Measurements from ENCODE around the gene AAK1. TPM values are rescaled to one million over a fixed set of nuclear protein-coding genes. Genes with fewer than 3 reads are reported as not detected.

Gene AAK1
- total RNA-seq, 1 donor from 2014 or later: 48.6 TPM

DNA sequence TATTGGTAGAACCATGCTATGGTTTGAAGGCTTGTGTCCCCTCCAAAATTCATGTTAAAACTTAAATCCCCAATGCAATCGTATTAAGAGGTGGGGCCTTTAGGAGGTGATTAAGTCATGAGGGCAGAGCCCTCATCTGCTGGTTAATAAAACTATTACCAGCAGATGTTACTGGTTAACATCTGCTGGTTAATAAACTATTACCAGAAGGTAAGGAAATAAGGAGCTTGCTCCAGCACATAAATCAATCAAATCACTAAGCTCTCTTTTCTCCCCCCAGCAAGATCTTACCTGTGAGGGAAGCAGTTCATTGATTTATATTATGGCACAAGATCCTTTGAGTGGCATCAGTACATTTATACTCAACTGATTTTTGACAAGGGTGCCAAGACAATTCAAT is 96.9 kb downstream of the AAK1 start:
- Histone ChIP-seq H3K4me1 (no peaks in the 10 kb centered on the region), H3K4me3 (no peak overlapping the region)
- intact Hi-C loops (cut with DNase I): no loop called here

GRCh38 chr2:69545477-69545932 is 98.0 kb downstream of the AAK1 start:
- H3K36me3 ChIP-seq: peaks cover 0 to 19% of the 10 kb centered on the region in 2 donors
- DNase-seq (ENCODE audit: extremely low spot score in 2 of 2): no peak
- H3K4me1 ChIP-seq: no peaks in the 10 kb centered on the region
- no peak overlapping the region for H3K27ac ChIP-seq
- no peaks in the 10 kb centered on the region for H3K27me3 ChIP-seq
- no peaks in the 10 kb centered on the region for H3K9me3 ChIP-seq
- TF ChIP-seq POLR2A (IDR thresholded peaks at IDR 0.05) (no peak), POLR2AphosphoS5 (IDR thresholded peaks at IDR 0.05; ENCODE audit: insufficient read depth in 1 of 2, low read depth in 1 of 2) (no peak), CTCF (IDR thresholded peaks at IDR 0.05) (no peak)
- H3K4me3 ChIP-seq: no peak overlapping the region
- intact Hi-C loops (cut with DNase I): no loop called here

More for the DNA sequence above, 96.9 kb downstream of the AAK1 start:
- DNase-seq (ENCODE audit: extremely low spot score in 2 of 2): no peak
- Histone ChIP-seq H3K27me3 (no peaks in the 10 kb centered on the region), H3K36me3 (peaks cover 0 to 10% of the 10 kb centered on the region in 2 donors), H3K9me3 (no peaks in the 10 kb centered on the region), H3K27ac (no peak overlapping the region)
- TF ChIP-seq POLR2AphosphoS5 (IDR thresholded peaks at IDR 0.05; ENCODE audit: insufficient read depth in 1 of 2, low read depth in 1 of 2): no peak
- TF ChIP-seq CTCF (IDR thresholded peaks at IDR 0.05): no peak
- TF ChIP-seq POLR2A (IDR thresholded peaks at IDR 0.05): no peak

DNA sequence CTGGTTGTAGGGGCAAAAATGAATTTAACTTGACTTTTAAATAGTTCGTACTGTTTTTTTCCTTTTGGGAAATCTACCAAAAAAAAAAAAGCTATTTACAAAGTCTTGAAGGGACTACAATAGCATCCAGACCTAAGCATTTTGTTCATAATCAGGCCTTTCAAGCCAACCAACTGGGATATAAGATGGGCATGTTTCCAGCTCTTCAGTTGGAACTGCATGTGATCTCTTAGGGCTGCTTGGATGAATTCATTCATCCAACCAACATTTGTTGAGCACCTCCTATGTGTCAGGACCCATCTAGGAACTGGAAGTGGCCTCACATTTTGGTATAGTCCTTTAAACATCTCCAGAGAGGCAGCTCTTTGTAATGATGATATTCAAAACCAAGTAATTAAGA is 98.6 kb downstream of the AAK1 start:
- no peaks in the 10 kb centered on the region for H3K9me3 ChIP-seq
- no peak overlapping the region for H3K4me3 ChIP-seq
- H3K27ac ChIP-seq: no peak overlapping the region
- no peak for DNase-seq (ENCODE audit: extremely low spot score in 2 of 2)
- intact Hi-C loops (cut with DNase I): no loop called here
- no peaks in the 10 kb centered on the region for H3K27me3 ChIP-seq
- H3K36me3 ChIP-seq: peaks cover 0 to 21% of the 10 kb centered on the region in 2 donors
- TF ChIP-seq CTCF (IDR thresholded peaks at IDR 0.05): no peak
- TF ChIP-seq POLR2AphosphoS5 (IDR thresholded peaks at IDR 0.05; ENCODE audit: insufficient read depth in 1 of 2, low read depth in 1 of 2): no peak
- no peak for TF ChIP-seq POLR2A (IDR thresholded peaks at IDR 0.05)
- H3K4me1 ChIP-seq: no peaks in the 10 kb centered on the region

- DNase-seq (ENCODE audit: extremely low spot score in 2 of 2): no peak
- intact Hi-C loops (cut with DNase I): no loop called here
- peaks cover 0 to 25% of the 10 kb centered on the region in 2 donors for H3K36me3 ChIP-seq
- TF ChIP-seq POLR2AphosphoS5 (IDR thresholded peaks at IDR 0.05; ENCODE audit: insufficient read depth in 1 of 2, low read depth in 1 of 2) (no peak), CTCF (IDR thresholded peaks at IDR 0.05) (no peak), POLR2A (IDR thresholded peaks at IDR 0.05) (no peak)
- no peak overlapping the region for H3K27ac ChIP-seq
- no peaks in the 10 kb centered on the region for H3K4me1 ChIP-seq
- no peaks in the 10 kb centered on the region for H3K9me3 ChIP-seq
- H3K27me3 ChIP-seq: no peaks in the 10 kb centered on the region
- H3K4me3 ChIP-seq: no peak overlapping the region
These were observed 104.0 kb downstream of the AAK1 start for GRCh38 chr2:69539549-69539908.

DNA sequence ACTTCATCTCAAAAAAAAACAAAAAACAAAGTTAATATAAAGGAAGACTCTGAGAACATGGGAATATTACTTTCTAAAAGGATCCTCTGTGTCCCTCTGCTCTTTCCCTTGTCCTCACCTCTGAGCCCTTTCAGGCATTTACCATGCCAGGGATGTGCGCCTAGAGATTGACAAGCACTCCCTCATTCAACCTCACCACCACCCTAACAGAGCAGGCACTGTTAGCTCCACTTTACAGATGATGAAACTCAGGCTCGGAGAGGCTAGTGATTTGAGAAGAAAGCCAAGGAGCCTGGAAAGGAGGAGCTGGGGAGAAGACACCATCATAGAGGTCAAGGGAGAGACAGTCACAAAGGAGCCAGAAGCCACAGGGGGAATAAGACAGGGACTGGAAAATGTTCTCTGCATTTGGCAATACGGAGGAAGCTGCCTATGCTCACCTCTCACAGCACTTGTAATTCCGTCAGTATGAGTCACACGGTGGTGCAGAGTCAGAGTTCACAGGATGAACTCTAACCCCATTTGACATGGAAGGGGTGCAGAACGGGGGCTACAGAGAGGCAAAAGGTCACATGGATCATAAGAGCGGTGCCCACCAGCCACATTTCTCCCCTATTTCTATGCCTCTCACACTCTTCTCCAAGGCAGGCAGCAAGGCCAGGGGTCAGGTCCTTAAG is 104.5 kb downstream of the AAK1 start:
- H3K36me3 ChIP-seq: peaks cover 0 to 30% of the 10 kb centered on the region in 2 donors

More for the DNA sequence above, 104.5 kb downstream of the AAK1 start:
- intact Hi-C loops (cut with DNase I): no loop called here
- Histone ChIP-seq H3K4me3 (no peak overlapping the region), H3K9me3 (no peaks in the 10 kb centered on the region), H3K4me1 (no peaks in the 10 kb centered on the region), H3K27ac (no peak overlapping the region), H3K27me3 (no peaks in the 10 kb centered on the region)
- TF ChIP-seq POLR2AphosphoS5 (IDR thresholded peaks at IDR 0.05; ENCODE audit: insufficient read depth in 1 of 2, low read depth in 1 of 2) (no peak), POLR2A (IDR thresholded peaks at IDR 0.05) (no peak), CTCF (IDR thresholded peaks at IDR 0.05) (no peak)
- no peak for DNase-seq (ENCODE audit: extremely low spot score in 2 of 2)
